ENCODE results near the gene PFKFB3.
"Not testable (repeated sequence)": the region's sequence is repeated elsewhere in the genome, so short reads cannot be mapped to it uniquely, and the experiment has no call there.

Gene PFKFB3

GRCh38 chr10:6272126-6272525 is 69.4 kb downstream of the PFKFB3 start:
- DNase-seq (ENCODE audit: low spot score), result no peak

- DNase-seq (ENCODE audit: low spot score), result no peak
Measured at GRCh38 chr10:6273351-6273750, 70.6 kb downstream of the PFKFB3 start.

DNA sequence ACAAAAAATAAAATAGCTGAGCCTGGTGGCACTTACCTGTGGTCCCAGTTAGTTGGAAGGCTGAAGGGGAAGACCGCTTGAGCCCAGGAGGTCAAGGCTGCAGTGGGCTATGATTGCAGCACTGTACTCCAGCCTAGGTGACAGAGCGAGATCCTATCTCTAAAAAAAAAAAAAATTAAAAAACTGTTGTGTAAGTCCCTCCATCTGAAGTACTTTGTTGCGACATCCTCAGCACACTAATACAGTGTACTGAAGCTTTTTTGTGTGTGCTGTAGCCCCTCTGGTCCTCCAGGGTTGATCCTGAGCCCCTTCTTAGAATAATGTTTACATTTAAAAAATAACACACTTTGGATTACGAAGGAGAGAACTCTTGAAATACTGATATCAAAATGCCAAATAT is 71.3 kb downstream of the PFKFB3 start:
- no peak for DNase-seq (ENCODE audit: low spot score)

- DNase-seq (ENCODE audit: low spot score), result no peak
Measured at GRCh38 chr10:6274484-6274883, 71.8 kb downstream of the PFKFB3 start.

GRCh38 chr10:6275022-6275997 is 72.6 kb downstream of the PFKFB3 start:
- DNase-seq (ENCODE audit: low spot score), result peak; percentile 85

GRCh38 chr10:6276356-6276755 is 73.6 kb downstream of the PFKFB3 start:
- no peak for DNase-seq (ENCODE audit: low spot score)

DNA sequence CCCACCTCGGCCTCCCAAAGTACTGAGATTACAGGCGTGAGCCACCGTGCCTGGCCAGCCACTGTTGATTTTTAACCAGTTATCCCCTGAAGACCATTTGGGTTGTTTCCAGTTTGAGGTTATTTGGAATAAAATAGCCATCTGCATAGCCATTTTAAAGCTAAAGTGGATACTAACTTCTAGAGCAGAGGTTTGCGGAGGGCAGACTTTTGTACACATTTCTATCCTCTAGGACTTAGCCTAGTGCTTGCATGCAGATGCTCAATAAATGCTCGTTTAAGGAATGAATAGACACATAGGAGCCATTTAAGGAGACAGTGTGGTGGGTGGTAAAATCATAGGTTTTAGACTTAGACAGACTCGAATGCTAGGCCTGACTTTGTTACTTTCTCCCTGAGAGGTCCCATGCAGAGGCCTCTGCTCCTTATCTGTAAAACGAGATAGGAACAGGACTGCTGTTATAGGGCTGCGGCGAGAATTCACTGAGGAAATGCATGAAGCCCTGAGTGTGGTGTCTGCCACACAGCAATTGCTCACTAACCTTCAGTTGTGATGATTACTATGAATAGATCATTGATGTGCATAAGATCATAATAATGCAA is 75.9 kb downstream of the PFKFB3 start:
- no peak for DNase-seq (ENCODE audit: low spot score)

GRCh38 chr10:6279540-6280267 is 77.0 kb downstream of the PFKFB3 start:
- peak; percentile 57 for DNase-seq (ENCODE audit: low spot score)

DNA sequence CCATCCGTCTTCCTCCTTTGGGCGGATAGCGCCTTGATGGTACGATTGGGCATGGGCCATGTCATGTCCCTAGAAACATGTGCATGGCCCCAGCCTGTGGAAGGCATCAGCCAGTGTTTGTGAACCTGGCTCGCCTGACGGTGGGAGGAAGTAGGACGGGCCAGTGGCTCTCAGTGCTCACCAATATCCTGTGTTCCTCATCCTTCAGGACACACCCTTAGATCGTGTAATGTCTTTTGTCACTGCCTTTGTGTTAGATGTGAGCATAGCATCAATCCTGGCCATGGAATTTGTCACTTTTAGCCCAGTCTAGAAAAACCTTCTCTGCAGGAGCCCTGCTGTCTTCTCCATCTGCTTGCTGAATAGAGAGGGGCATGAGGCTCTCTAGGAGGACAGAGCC is 77.6 kb downstream of the PFKFB3 start:
- no peak for DNase-seq (ENCODE audit: low spot score)

GRCh38 chr10:6282454-6282958 is 79.8 kb downstream of the PFKFB3 start:
- DNase-seq (ENCODE audit: low spot score), result no peak

- no peak for DNase-seq (ENCODE audit: low spot score)
Measured at GRCh38 chr10:6283655-6284054, 80.9 kb downstream of the PFKFB3 start.

DNA sequence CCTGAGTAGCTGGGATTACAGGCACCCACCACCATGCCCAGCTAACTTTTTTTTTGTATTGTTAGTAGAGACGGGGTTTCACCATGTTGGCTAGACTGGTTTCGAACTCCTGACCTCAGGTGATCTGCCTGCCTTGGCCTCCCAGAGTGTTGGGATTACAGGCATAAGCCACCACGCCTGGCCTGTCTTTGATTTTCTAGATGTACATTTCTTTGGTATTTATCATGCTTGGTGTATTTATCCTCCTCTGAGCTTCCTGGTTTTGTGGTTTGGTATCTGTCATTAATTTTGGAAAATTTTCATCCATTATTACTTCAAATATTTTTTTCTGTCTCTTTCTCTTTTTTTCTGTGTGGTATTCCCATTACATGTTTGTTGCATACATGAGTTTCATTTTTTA is 87.9 kb downstream of the PFKFB3 start:
- not testable (repeated sequence) for DNase-seq (ENCODE audit: low spot score)

- DNase-seq (ENCODE audit: low spot score), result no peak
Measured at GRCh38 chr10:6292741-6293151, 90.0 kb downstream of the PFKFB3 start.

GRCh38 chr10:6296425-6296824 is 93.7 kb downstream of the PFKFB3 start:
- DNase-seq (ENCODE audit: low spot score), result not testable (repeated sequence)

GRCh38 chr10:6296828-6297251 is 94.1 kb downstream of the PFKFB3 start:
- DNase-seq (ENCODE audit: low spot score), result peak; percentile 20

DNA sequence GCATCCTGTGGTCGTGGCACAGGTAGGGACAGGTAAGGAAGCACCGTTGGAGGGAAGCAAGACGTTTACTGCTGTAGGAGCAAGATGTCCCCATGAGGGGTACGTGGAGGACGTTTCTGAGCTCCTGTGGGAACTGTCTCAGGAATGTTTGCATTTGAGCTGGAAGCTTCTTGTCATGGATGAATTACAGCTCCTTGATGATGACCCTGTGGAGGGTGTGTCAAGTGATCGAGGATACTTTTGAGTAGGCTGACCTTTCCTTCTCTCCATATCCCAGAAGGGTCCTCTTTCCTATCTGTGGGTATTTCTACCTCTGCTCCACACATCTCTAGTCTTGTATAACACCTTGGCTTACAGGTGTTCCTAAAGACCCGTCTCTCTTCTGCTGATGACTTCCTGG is 94.8 kb downstream of the PFKFB3 start:
- no peak for DNase-seq (ENCODE audit: low spot score)

DNA sequence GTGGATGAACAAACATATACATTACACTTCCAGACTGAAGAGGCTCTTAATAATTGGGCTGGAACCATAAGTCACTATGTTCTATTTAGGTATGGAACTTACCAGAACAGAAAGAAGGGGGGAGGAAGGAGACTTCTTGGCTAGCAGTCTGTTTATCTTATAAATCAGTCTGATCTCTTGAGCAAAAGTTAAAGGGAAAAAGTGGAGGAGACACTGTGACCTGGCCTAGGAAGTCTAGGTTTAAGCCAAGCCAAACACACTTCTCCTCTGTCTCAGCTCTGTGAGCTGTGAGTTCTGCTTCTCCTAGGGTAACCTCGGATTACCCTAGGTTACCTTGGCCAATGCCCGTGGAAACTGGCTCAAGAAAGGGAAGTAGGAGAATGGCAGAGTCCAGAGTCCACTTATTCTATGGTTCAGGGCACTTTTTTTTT is 95.2 kb downstream of the PFKFB3 start:
- no peak for DNase-seq (ENCODE audit: low spot score)

DNA sequence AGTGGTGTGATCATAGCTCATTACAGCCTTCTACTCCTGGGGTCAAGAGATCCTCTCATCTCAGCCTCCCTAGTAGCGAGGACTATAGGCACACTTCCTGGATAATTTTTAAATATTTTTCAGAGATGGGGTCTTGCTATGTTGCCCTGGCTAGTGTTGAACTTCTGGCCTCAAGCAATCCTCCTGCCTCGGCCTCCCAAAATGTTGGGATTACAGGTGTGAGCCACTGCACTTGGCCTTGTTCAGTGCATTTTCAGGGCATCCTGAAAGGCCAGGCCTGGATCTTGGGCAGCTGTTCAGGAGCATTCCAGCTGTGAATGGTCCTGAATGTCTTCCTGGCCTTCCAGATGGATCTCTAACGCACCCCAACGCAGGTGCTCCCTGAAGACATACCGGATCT is 95.7 kb downstream of the PFKFB3 start:
- DNase-seq (ENCODE audit: low spot score), result no peak

DNA sequence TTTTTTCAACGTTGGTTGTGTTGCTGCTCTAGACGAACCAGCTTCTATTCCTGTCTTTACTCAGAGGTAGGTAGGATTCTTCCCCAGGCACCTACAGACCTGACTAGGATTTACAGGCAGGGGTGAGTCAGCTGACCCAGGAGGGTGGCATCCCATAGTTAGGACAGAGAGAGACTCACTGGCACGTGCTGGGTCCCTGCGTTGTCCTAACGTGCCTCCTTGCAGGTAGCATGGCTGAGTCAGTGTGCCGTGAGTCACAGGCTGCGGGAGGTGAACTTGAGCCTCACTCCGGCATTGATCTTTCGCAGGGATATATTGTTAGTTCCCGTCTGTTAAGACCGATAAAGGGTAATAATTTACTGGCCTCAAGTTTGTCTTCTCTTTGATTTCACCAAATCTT is 96.5 kb downstream of the PFKFB3 start:
- DNase-seq (ENCODE audit: low spot score), result peak; percentile 73

DNA sequence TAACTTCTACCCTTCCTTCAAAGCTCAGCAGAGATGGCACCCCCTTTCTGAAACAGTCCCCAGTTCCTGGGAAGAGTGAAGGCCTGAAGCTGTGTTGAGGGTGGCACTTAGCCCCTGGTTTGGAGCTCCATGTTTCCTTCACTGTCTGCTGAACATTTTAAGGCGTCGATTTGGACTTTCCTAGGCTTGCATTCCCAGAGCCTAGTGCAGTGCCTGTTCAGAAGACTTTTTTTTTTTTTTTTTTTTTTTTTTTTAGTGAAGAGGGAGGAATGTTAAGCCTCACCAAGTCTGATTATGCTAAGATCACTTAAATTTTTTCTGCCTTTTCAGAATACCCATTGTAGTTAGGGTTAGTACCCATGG is 97.0 kb downstream of the PFKFB3 start:
- DNase-seq (ENCODE audit: low spot score), result no peak

DNA sequence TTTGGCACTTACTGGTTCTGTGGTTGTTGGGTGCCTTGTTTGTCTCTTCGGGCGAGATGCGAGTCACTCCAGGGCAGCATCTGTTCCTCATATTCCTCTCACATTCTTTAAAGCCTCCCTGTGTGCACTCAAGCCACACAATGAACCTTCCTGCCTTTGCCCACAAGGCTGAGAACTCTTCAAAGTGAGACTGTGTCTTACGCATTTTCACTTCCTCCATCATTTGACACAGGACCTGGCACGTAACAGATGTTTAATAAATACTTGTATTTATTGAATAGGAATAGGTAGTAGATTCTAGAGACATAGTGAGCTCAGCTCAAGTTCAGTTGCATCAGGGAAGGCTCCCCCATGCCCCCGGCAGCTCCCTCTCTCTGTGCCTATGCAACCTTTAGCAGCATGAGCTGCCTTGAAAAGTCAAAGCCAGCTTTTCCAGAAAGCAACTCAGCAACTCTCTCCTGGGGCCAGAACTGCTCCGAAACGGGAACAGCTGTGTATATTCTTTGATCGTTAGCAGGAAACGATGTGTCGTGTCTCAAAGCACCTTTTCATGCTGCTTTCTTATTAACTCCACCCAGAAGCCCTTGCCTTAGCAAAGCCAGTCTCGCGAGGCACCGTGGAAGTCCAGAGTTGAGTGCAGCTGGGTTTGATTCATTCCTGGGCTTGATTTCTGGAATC is 97.5 kb downstream of the PFKFB3 start:
- no peak for DNase-seq (ENCODE audit: low spot score)

Measured in SW480 (cell line).